ENCODE measurements around the gene C4B.
A peak's percentile ranks its signal among the peaks of the same experiment; 100 is the strongest.
"Not testable (repeated sequence)": the region's sequence is repeated elsewhere in the genome, so short reads cannot be mapped to it uniquely, and the experiment has no call there.

Gene C4B

GRCh38 chr6:32056254-32056653, 41.7 kb downstream of the C4B start:
- DNase-seq = no peak

GRCh38 chr6:32057966-32058365, 43.4 kb downstream of the C4B start:
- DNase-seq = no peak

GRCh38 chr6:32058511-32058963, 43.9 kb downstream of the C4B start:
- DNase-seq = no peak

- no peak for DNase-seq
Observed at GRCh38 chr6:32060966-32061655, 46.5 kb downstream of the C4B start.

GRCh38 chr6:32064706-32065105, 50.1 kb downstream of the C4B start:
- no peak for DNase-seq

- DNase-seq = not testable (repeated sequence)
Observed at GRCh38 chr6:32067521-32067920, 52.9 kb downstream of the C4B start.

GRCh38 chr6:32068315-32068714, 53.7 kb downstream of the C4B start:
- not testable (repeated sequence) for DNase-seq

- no peak for DNase-seq
Observed at GRCh38 chr6:32068867-32069266, 54.3 kb downstream of the C4B start.

GRCh38 chr6:32069460-32069859, 54.9 kb downstream of the C4B start:
- no peak for DNase-seq

GRCh38 chr6:32069878-32070515, 55.4 kb downstream of the C4B start:
- DNase-seq = no peak

GRCh38 chr6:32070814-32071543, 56.4 kb downstream of the C4B start:
- DNase-seq = no peak

GRCh38 chr6:32073101-32073500, 58.5 kb downstream of the C4B start:
- DNase-seq = no peak

- DNase-seq = no peak
Observed at GRCh38 chr6:32073613-32074012, 59.0 kb downstream of the C4B start.

- DNase-seq = peak; percentile 70
Observed at GRCh38 chr6:32074996-32075532, 60.5 kb downstream of the C4B start.

GRCh38 chr6:32075781-32076180, 61.2 kb downstream of the C4B start:
- no peak for DNase-seq

- peak; percentile 87 for DNase-seq
Observed at GRCh38 chr6:32076321-32076809, 61.8 kb downstream of the C4B start.

- DNase-seq = no peak
Observed at GRCh38 chr6:32079566-32080290, 65.1 kb downstream of the C4B start.

GRCh38 chr6:32081168-32081990, 66.8 kb downstream of the C4B start:
- peak; percentile 88 for DNase-seq

- no peak for DNase-seq
Observed at GRCh38 chr6:32082478-32082877, 67.9 kb downstream of the C4B start.

GRCh38 chr6:32082935-32083334, 68.3 kb downstream of the C4B start:
- peak; percentile 62 for DNase-seq

Data from fibroblast of skin of abdomen (primary cell).